Measurements from ENCODE around the gene BTN3A1.
"Not testable (repeated sequence)": the region's sequence is repeated elsewhere in the genome, so short reads cannot be mapped to it uniquely, and the experiment has no call there.

BTN3A1 gene

GRCh38 chr6:26439151-26440125 lies 37.4 kb downstream of the BTN3A1 start:
- DNase-seq (ENCODE audit: low read depth in 3 of 3, low spot score in 1 of 3): no peak

- no peak for DNase-seq (ENCODE audit: low read depth in 3 of 3, low spot score in 1 of 3)
Observed at GRCh38 chr6:26440977-26441358, 38.9 kb downstream of the BTN3A1 start.

DNA sequence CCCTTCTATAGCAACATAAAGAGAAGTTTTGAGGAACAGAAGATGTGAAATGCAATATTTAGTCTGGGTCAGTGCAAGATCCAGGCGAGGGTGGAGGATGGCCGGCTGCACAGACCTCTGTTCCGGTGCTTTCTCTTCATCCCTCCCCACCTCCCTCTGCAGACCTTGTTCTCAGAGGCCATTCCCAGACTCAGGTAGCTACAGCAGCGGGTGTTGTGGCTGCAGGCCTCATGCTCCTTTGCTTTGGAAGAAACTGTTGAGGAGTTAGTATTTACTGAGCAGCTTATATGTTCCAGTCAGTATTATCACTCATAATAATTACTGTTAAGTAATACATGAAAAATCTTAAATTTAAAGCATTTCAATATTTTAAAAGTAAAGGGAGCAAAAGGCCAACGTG lies 39.9 kb downstream of the BTN3A1 start:
- no peak for DNase-seq (ENCODE audit: low read depth in 3 of 3, low spot score in 1 of 3)

DNA sequence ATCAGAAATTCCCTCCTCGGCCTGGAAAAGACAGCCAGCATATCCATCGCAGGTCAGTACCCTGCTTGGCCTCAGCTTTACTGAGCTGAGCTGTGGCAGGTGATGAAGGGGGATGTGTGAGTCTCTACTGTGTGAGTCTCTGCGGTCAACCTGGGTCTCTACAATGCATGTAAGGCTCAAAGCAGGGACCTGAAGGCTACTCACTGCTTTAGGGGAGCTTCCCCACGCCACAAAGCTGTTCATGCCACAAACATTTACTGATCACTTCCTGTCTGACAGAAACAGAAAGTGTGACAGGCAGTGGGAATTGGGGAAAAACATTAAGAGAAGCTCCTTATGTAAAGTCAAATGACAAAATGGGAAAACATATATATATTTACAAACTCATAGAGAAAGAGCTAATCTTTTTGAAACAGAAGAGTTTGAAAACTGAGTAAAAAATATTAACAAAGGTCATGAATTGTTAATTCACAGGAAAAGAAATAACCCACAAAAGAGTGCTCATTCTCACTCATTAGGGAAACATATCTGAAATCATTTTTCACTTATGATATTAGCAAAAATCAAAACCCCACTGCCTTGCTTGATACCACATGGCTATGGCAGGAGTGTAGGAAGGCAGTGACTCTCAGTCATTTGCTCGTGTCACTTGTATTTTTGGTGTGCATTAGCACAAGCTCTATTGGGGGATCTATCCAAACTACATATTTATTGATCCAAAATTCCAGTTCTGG lies 44.0 kb downstream of the BTN3A1 start:
- DNase-seq (ENCODE audit: low read depth in 3 of 3, low spot score in 1 of 3): no peak

DNA sequence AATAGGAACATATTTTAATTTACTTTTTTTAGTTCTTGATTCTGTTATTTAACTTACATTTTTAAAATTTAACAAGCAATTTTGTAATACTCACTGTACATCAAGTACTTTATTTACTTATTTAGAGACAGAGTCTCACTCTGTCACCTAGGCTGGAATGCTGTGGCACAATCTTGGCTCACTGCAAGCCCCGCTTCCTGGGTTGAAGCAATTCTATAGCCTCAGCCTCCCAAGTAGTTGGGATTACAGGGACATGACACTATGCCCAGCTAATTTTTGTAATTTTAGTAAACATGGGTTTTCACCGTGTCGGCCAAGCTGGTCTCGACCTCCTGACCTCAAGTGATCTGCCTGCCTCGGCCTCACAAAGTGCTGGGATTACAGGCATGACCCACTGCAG lies 45.2 kb downstream of the BTN3A1 start:
- no peak for DNase-seq (ENCODE audit: low read depth in 3 of 3, low spot score in 1 of 3)

DNA sequence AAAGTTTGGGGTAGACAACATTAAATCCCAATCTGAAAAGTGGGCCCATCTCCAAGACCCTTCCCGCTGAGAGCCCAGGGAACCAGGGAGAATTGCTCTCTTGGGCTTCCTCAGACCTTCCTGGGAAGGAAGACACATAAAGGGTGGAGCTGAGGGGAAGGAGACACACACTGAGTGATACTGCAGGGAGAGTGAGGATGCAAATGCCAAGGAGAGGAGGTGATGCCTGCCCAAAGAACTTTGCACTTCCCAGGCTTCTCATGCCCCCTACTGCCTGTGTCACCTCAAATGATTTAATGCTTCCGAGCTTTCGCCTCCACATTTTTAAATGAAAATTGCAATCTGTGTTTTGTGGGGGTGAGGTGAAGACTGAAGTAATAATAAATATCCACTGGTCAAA lies 48.2 kb downstream of the BTN3A1 start:
- no peak for DNase-seq (ENCODE audit: low read depth in 3 of 3, low spot score in 1 of 3)

- DNase-seq (ENCODE audit: low read depth in 3 of 3, low spot score in 1 of 3): no peak
Observed at GRCh38 chr6:26452631-26453235, 50.7 kb downstream of the BTN3A1 start.

GRCh38 chr6:26454631-26455030 lies 52.6 kb downstream of the BTN3A1 start:
- no peak for DNase-seq (ENCODE audit: low read depth in 3 of 3, low spot score in 1 of 3)

- DNase-seq (ENCODE audit: low read depth in 3 of 3, low spot score in 1 of 3): no peak
Observed at GRCh38 chr6:26455357-26455970, 53.4 kb downstream of the BTN3A1 start.

DNA sequence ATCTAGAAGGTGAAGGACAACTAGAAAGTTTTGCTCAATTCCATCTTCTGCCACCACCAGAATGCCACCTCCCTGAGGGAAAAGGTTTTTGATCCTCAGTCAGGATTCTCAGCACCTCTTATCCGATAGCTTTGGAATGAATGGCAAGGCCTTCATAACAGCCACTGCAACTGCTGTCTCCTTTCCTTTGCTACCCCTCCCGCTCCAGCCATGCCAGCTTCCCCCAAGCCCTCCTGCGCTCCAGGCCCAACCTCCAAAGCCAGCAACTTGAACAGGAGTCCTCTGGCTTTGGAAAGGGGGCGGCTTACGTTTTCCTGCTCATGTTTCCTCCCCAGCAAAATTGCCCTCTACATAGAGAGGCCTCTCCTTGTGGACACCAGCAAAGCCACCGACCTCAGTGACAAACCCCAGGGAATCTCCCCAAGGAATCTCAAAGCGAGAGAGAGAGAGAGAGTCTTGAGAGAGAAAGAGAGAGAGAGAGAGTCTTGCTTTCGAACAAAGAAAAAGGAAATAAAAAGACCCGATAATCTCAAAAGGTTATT lies 55.3 kb downstream of the BTN3A1 start:
- DNase-seq (ENCODE audit: low read depth in 3 of 3, low spot score in 1 of 3): no peak

- peak in 1 of 3 donors; percentile 26 for DNase-seq (ENCODE audit: low read depth in 3 of 3, low spot score in 1 of 3)
Observed at GRCh38 chr6:26457806-26458688, 56.0 kb downstream of the BTN3A1 start, which contains the start of gene BTN2A1. Gene BTN2A1 (plus strand): TSS chr6:26457955. CDS start chr6:26458637, 682 bp downstream.

GRCh38 chr6:26459023-26459810 lies 57.1 kb downstream of the BTN3A1 start:
- DNase-seq (ENCODE audit: low read depth in 3 of 3, low spot score in 1 of 3): no peak

DNA sequence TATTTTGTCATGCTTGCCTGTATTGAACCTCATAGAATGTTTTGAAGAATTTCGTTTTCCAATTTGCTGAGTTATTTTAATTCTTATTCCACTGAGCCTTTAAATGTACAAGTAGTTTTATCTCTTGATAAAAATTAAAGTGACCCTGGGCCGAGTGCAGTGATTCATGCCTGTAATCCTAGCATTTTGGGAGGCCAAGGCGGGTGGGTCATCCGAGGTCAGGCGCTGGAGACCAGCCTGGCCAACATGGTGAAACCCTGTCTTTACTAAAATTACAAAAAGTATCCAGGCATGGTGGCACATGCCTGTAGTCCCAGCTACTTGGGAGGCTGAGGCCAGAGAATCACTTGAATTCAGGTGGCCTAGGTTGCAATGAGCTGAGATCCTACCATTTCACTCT lies 59.3 kb downstream of the BTN3A1 start:
- DNase-seq (ENCODE audit: low read depth in 3 of 3, low spot score in 1 of 3): not testable (repeated sequence)

GRCh38 chr6:26464014-26464413 lies 61.9 kb downstream of the BTN3A1 start:
- no peak for DNase-seq (ENCODE audit: low read depth in 3 of 3, low spot score in 1 of 3)

GRCh38 chr6:26464416-26465131 lies 62.5 kb downstream of the BTN3A1 start:
- no peak for DNase-seq (ENCODE audit: low read depth in 3 of 3, low spot score in 1 of 3)

Data from stimulated activated CD4-positive, alpha-beta T cell treated with anti-CD3 and anti-CD28 coated beads, TNF-alpha, amount 100 ng/mL, for 1 hour (primary cell).